DOHH2 (cell line): ENCODE data around the gene RAP1GAP.

Experiments
- CTCF ChIP-seq: fragments of 200-600 bp; sonication (generic); IDR thresholded peaks from one replicate; pipeline ENCODE4 v1.5.1; 2014; ENCODE audit warnings: antibody characterized with exemption, mild to moderate bottlenecking, low read depth, low read length; ENCODE audit not compliant: poor library complexity, severe bottlenecking
- EZH2phosphoT487 ChIP-seq: fragments of 200-600 bp; sonication (generic); IDR thresholded peaks from 2 replicates; pipeline ENCODE4 v1.6.1; 2017; ENCODE audit warnings: borderline replicate concordance, mild to moderate bottlenecking, antibody characterized with exemption, low read length, moderate library complexity, mixed read lengths

DNA sequence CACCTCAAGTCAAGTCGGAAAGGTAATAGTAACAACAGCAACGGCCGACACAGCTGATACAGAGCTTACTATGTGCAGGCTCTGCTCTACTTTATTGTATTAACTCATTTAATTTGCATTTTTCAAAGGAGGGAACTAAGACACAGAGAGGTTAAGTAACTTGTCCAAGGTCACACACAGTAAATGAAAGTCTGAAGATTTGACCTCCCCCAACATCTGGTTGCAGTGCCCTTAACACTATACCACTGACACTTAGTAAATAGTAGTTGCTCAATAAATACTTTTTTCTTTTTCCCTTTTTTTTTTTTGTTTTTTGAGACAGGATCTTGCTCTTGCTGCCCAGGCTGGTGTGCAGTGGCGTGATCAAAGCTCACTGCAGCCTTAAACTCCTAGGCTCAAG lies 39.2 kb downstream of the RAP1GAP start:
- TF ChIP-seq CTCF, result no peak
- no peak for TF ChIP-seq EZH2phosphoT487
